ENCODE measurements around the gene TPSD1. TPM values are rescaled to one million over a fixed set of nuclear protein-coding genes. Genes with fewer than 3 reads are reported as not detected.

TPSD1 gene
- total and polyA plus RNA-seq, 9 of the 15 experiments (the other 6 are each of a cell fraction or from before 2014, with no cell fraction given) = not detected

- TF ChIP-seq E2F8 (IDR thresholded peaks at IDR 0.05; ENCODE audit: low read depth, partially characterized antibody) (peak; percentile 50), MAZ (CRISPR knock-in tag; conservative IDR thresholded peaks at IDR 0.05 in 1 of 2, IDR thresholded peaks at IDR 0.05 in 1 of 2) (0 out of 4 replicates have a peak, but pooled peaks of 1 of the 2 experiments have one; percentile 43), ELF4 (CRISPR knock-in tag; IDR thresholded peaks at IDR 0.05) (peak; percentile 92), DMBX1 (CRISPR knock-in tag; IDR thresholded peaks at IDR 0.05; ENCODE audit: borderline replicate concordance) (peak; percentile 56; the same call in 1 of the 2 replicates), TRIM24 (IDR thresholded peaks at IDR 0.05) (peak; percentile 53 to 89; a peak in 3 of 4 replicates), EP400 (IDR thresholded peaks at IDR 0.05) (peak; percentile 69), ZNF644 (tag; IDR thresholded peaks at IDR 0.05; ENCODE audit: low read depth) (peak; percentile 41; the same call in 1 of the 2 replicates), ZBTB2 (IDR thresholded peaks at IDR 0.05) (0 out of 2 replicates have a peak, but pooled peaks have one; percentile 26), NFRKB (IDR thresholded peaks at IDR 0.05; ENCODE audit: low read depth) (peak; percentile 40; the same call in 1 of the 2 replicates), MYC (IDR thresholded peaks at IDR 0.05; ENCODE audit: low read depth, low read length) (0 out of 2 replicates have a peak, but pooled peaks have one; percentile 18), MYC (CRISPR knock-in tag; IDR thresholded peaks at IDR 0.05; ENCODE audit: borderline replicate concordance, low read depth) (no peak), LEF1 (IDR thresholded peaks at IDR 0.05) (peak; percentile 72; the same call in 1 of the 2 replicates), ZBTB26 (CRISPR knock-in tag; IDR thresholded peaks at IDR 0.05) (peak; percentile 38; the same call in 1 of the 2 replicates), MITF (IDR thresholded peaks at IDR 0.05) (peak; percentile 98), MTA1 (IDR thresholded peaks at IDR 0.05; ENCODE audit: borderline replicate concordance) (peak; percentile 91), FIP1L1 (IDR thresholded peaks at IDR 0.05; ENCODE audit: low read depth, low read length, poor library complexity, severe bottlenecking) (no peak), ATF4 (CRISPR knock-in tag; IDR thresholded peaks at IDR 0.05) (peak; percentile 44; the same call in 1 of the 2 replicates), MECOM (CRISPR knock-in tag; IDR thresholded peaks at IDR 0.05) (peak; percentile 35; the same call in 1 of the 2 replicates), GATAD2A (IDR thresholded peaks at IDR 0.05) (peak; percentile 93), NCOA1 (IDR thresholded peaks at IDR 0.05; ENCODE audit: low read depth) (peak; percentile 86), ZNF134 (CRISPR knock-in tag; conservative IDR thresholded peaks at IDR 0.05) (0 out of 2 replicates have a peak, but pooled peaks have one; percentile 12)
These were observed 41.3 kb downstream of the TPSD1 start (continued) for GRCh38 chr16:1297018-1297696.
